Erythroblast (primary cell): ENCODE data around the gene SMG7.
"Not testable (repeated sequence)": the region's sequence is repeated elsewhere in the genome, so short reads cannot be mapped to it uniquely, and the experiment has no call there.

ENCODE experiments used
- GATA1 ChIP-seq: IDR thresholded peaks from 2 replicates; pipeline ENCODE4 v1.6.1; 2011; ENCODE audit warnings: low read depth, mild to moderate bottlenecking, control low read depth, low read length, moderate library complexity
- POLR2A ChIP-seq: IDR thresholded peaks from 2 replicates; pipeline ENCODE4 v1.6.1; 2011; ENCODE audit warnings: mild to moderate bottlenecking, low read length

GRCh38 chr1:183427591-183427990 is 44.7 kb upstream of the SMG7 start:
- not testable (repeated sequence) for TF ChIP-seq POLR2A, GATA1
